Dermis blood vessel endothelial cell (primary cell): Measurements from ENCODE around the gene TLR5. TPM values are rescaled to one million over a fixed set of nuclear protein-coding genes. Genes with fewer than 3 reads are reported as not detected.

Experiments
- DNase-seq: peaks from one replicate; pipeline ENCODE4 v3.0.0; 2010
- total RNA-seq: library from RNA; depleted of rRNA; stranded (reverse); fragments of >200 nt; gene quantifications from 2 replicates; pipeline ENCODE4 v1.2.3, GENCODE V29; 2014

TLR5 gene
- total RNA-seq, 1 donor from 2014 or later, result 0.34 TPM

- DNase-seq, result peak; percentile 62
These were observed 33.4 kb downstream of the TLR5 start for GRCh38 chr1:223109581-223110026.

GRCh38 chr1:223106856-223107255, 36.2 kb downstream of the TLR5 start:
- DNase-seq, result peak; percentile 83

GRCh38 chr1:223105568-223105967, 37.5 kb downstream of the TLR5 start:
- no peak for DNase-seq

GRCh38 chr1:223102797-223103533, 40.1 kb downstream of the TLR5 start:
- peak; percentile 98 for DNase-seq

GRCh38 chr1:223097713-223098112, 45.3 kb downstream of the TLR5 start:
- no peak for DNase-seq

GRCh38 chr1:223095870-223096269, 47.2 kb downstream of the TLR5 start:
- DNase-seq, result no peak

GRCh38 chr1:223091896-223092295, 51.2 kb downstream of the TLR5 start:
- DNase-seq, result no peak

- DNase-seq, result no peak
These were observed 53.8 kb downstream of the TLR5 start for GRCh38 chr1:223089250-223089649.

- DNase-seq, result no peak
These were observed 54.3 kb downstream of the TLR5 start for GRCh38 chr1:223088713-223089240.

- no peak for DNase-seq
These were observed 55.5 kb downstream of the TLR5 start for GRCh38 chr1:223087291-223088255.

- DNase-seq, result no peak
These were observed 58.6 kb downstream of the TLR5 start for GRCh38 chr1:223084464-223084866.

GRCh38 chr1:223083831-223084230, 59.2 kb downstream of the TLR5 start:
- DNase-seq, result no peak

- DNase-seq, result no peak
These were observed 60.1 kb downstream of the TLR5 start for GRCh38 chr1:223082914-223083313.

GRCh38 chr1:223081181-223081994, 61.7 kb downstream of the TLR5 start:
- DNase-seq, result peak; percentile 91

GRCh38 chr1:223079498-223079897, 63.5 kb downstream of the TLR5 start:
- no peak for DNase-seq

- DNase-seq, result peak; percentile 30
These were observed 65.7 kb downstream of the TLR5 start for GRCh38 chr1:223077247-223077833.

GRCh38 chr1:223076362-223076761, 66.7 kb downstream of the TLR5 start:
- no peak for DNase-seq

- no peak for DNase-seq
These were observed 67.2 kb downstream of the TLR5 start for GRCh38 chr1:223075834-223076233.

GRCh38 chr1:223074445-223075300, 68.4 kb downstream of the TLR5 start:
- DNase-seq, result no peak

- DNase-seq, result no peak
These were observed 74.0 kb downstream of the TLR5 start for GRCh38 chr1:223068900-223069665.
